CD4-positive, CD25-positive, alpha-beta regulatory T cell (primary cell): ENCODE results near the gene CCDC192. TPM values are rescaled to one million over a fixed set of nuclear protein-coding genes. Genes with fewer than 3 reads are reported as not detected.

Experiments
- ATAC-seq, 2 donors: fragments of 150-1000 bp; cut with Tn5 transposase; one replicate each; pipeline ENCODE4 v1.10.0; 2021; ENCODE audit warnings: low read depth in 2 of 2, moderate number of reproducible peaks in 2 of 2, moderate library complexity in 1 of 2
- DNase-seq, 3 donors: peaks; one replicate each; pipeline versions ENCODE4 v3.0.0 to v3.0.0-alpha.2; 2012 to 2022; ENCODE audit warnings: mixed read lengths in 1 of 3
- H3K27ac ChIP-seq: one replicate; pipeline ENCODE4 v1.7.0; 2013; ENCODE audit warnings: mild to moderate bottlenecking, low read length; ENCODE audit not compliant: insufficient read depth, poor library complexity, severe bottlenecking
- H3K27me3 ChIP-seq: one replicate; pipeline ENCODE4 v1.7.0; 2013; ENCODE audit warnings: low read length; ENCODE audit not compliant: control insufficient read depth, insufficient read depth
- H3K36me3 ChIP-seq: one replicate; pipeline ENCODE4 v1.7.0; 2013; ENCODE audit warnings: mild to moderate bottlenecking, low read length, moderate library complexity; ENCODE audit not compliant: control insufficient read depth, insufficient read depth
- H3K4me1 ChIP-seq: 2 replicates; pipeline ENCODE4 v1.7.0; 2013; ENCODE audit warnings: mild to moderate bottlenecking, low read length; ENCODE audit not compliant: insufficient read depth, control insufficient read depth, poor library complexity, severe bottlenecking
- H3K4me3 ChIP-seq: one replicate; pipeline ENCODE4 v1.7.0; 2013; ENCODE audit warnings: low read depth, mild to moderate bottlenecking, low read length, moderate library complexity
- H3K9me3 ChIP-seq, 2 experiments: 1 replicate in 1 of 2; 2 replicates in 1 of 2; pipeline ENCODE4 v1.7.0; 2013; ENCODE audit warnings: low read length in 2 of 2, mild to moderate bottlenecking in 1 of 2, moderate library complexity in 1 of 2; ENCODE audit not compliant: control insufficient read depth in 2 of 2
- H3K27ac Mint-ChIP-seq, 3 donors: one replicate each; pipeline ENCODE4 v1.8.0; 2020 to 2022; ENCODE audit warnings: mild to moderate bottlenecking in 3 of 3, mixed read lengths in 3 of 3, moderate library complexity in 2 of 3
- H3K27me3 Mint-ChIP-seq: one replicate; pipeline ENCODE4 v1.8.0; 2022; ENCODE audit warnings: mild to moderate bottlenecking, mixed read lengths
- H3K36me3 Mint-ChIP-seq: one replicate; pipeline ENCODE4 v1.8.0; 2020; ENCODE audit warnings: mixed read lengths
- H3K4me1 Mint-ChIP-seq, 4 donors: one replicate each; pipeline ENCODE4 v1.8.0; 2020 to 2022; ENCODE audit warnings: mixed read lengths in 4 of 4, mild to moderate bottlenecking in 1 of 4
- H3K4me3 Mint-ChIP-seq, 4 donors: one replicate each; pipeline ENCODE4 v1.8.0; 2020 to 2022; ENCODE audit warnings: mild to moderate bottlenecking in 4 of 4, mixed read lengths in 4 of 4, moderate library complexity in 3 of 4
- H3K9me3 Mint-ChIP-seq, 7 donors: one replicate each; pipeline ENCODE4 v1.8.0; 2020 to 2022; ENCODE audit warnings: mixed read lengths in 7 of 7, mild to moderate bottlenecking in 3 of 7, moderate library complexity in 2 of 7
- polyA plus RNA-seq, 4 donors: library from polyadenylated mRNA; unstranded; fragments of 300-500 nt; fragmentation: Illumina TruSeq; gene quantifications; one replicate each; pipeline ENCODE4 v1.2.3, GENCODE V29; 2021
- total RNA-seq: library from RNA; stranded (reverse); gene quantifications from one replicate; pipeline ENCODE4 v1.2.3, GENCODE V29; 2022

Gene CCDC192
- total and polyA plus RNA-seq, 5 donors from 2014 or later, result 0.37 TPM; not detected in 4

DNA sequence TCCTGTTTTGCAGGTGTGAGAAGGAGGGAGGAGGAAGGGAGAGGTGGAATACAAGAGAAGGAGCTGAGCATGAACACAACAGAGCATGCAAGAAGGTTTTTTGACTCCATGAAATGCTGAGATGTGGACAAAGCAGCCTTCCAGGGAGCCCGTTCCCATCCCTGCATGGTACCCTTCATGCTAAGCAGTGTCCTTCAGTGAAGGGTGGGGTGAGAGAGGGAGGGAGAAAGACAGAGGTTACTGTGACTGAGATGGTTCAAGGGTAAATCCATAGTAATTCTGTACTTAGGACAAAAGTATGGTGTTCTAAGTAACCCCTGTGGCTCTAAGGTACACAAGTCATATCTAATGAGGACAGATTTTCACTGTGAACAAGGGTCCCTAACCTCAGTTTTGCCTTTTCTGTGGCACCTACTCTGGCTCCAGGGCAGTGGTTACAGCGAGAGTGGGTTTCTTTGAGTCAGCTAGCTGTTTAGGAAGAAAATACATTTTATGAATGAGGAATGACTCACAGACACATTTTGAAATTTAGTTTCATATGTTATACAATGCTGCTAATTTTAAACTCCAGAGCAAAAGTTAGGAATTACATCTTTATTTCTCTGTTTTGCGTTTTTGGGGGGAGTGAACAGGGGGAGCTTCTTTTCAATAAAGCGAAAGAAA lies 195.5 kb downstream of the CCDC192 start:
- ATAC-seq, result no peak

DNA sequence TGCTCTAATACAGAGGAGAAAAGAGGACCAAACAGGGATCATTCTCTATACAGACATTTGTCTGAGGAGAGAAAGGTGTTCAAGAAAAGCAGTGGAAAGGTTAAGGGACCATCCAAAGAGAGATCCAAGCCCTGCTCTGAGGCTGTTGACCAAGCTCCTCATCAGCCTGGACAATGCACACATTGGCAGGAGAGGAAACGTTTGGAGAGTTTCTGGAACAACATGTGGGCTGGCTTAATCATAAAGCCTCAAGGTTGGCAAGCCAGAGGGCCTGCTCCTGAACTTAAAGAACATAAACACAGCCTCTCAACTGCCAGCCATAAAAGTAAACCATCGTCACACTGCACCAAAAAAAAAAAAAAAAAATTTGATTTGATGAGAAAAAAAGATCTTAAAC lies 196.0 kb downstream of the CCDC192 start:
- H3K9me3 Mint-ChIP-seq, result no peaks in the 10 kb centered on the region
- Histone ChIP-seq H3K4me1 (no peaks in the 10 kb centered on the region), H3K4me3 (no peak overlapping the region), H3K36me3 (no peaks in the 10 kb centered on the region), H3K9me3 (no peaks in the 10 kb centered on the region), H3K27me3 (no peaks in the 10 kb centered on the region), H3K27ac (no peak overlapping the region)
- DNase-seq (no peak), ATAC-seq (no peak)
- H3K4me1 Mint-ChIP-seq, result no peaks in the 10 kb centered on the region
- no peak overlapping the region for H3K27ac Mint-ChIP-seq
- H3K36me3 Mint-ChIP-seq, result no peaks in the 10 kb centered on the region
- no peak overlapping the region for H3K4me3 Mint-ChIP-seq
- H3K27me3 Mint-ChIP-seq, result no peaks in the 10 kb centered on the region

More for the DNA sequence above, 195.5 kb downstream of the CCDC192 start:
- no peak overlapping the region for H3K27ac ChIP-seq
- Mint-ChIP-seq H3K27me3 (no peaks in the 10 kb centered on the region), H3K4me3 (no peak overlapping the region), H3K9me3 (no peaks in the 10 kb centered on the region), H3K4me1 (no peaks in the 10 kb centered on the region), H3K36me3 (no peaks in the 10 kb centered on the region), H3K27ac (no peak overlapping the region)
- H3K9me3 ChIP-seq, result no peaks in the 10 kb centered on the region
- H3K36me3 ChIP-seq, result no peaks in the 10 kb centered on the region
- no peaks in the 10 kb centered on the region for H3K4me1 ChIP-seq
- no peak for DNase-seq
- no peaks in the 10 kb centered on the region for H3K27me3 ChIP-seq
- H3K4me3 ChIP-seq, result no peak overlapping the region

DNA sequence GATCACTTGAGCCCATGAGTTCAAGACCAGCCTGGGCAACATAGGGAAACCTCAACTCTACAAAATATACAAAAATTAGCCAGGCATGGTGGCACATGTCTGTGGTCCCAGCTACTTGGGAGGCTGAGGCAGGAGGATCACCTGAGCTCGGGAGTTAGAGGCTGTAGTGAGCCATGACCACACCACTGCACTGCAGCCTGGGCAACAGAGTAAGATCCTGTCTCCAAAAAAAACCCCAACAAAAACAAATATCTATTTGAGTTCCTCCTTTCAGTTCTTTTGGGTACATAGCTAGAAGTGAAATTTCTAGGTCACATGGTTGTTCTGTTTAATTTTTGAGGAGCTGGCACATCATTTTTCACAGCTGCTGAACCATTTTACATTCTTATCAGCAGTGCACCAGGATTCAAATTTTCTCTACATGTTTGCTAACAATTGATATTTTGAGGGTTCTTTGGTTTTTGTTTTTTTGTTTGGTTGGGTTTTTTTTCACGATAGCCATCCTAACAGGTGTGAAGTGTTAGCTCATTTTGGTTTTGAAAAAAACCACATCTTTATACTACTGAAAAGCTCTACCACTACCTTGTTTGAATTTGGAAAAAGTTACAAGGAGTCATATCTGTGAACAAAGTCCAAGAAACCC lies 203.5 kb downstream of the CCDC192 start:
- ATAC-seq (no peak), DNase-seq (no peak)
- H3K4me3 ChIP-seq, result no peak overlapping the region
- H3K36me3 ChIP-seq, result no peaks in the 10 kb centered on the region
- no peaks in the 10 kb centered on the region for H3K9me3 ChIP-seq
- Mint-ChIP-seq H3K27me3 (peaks cover 13% of the 10 kb centered on the region), H3K9me3 (peaks cover 0 to 2% (median 0%) of the 10 kb centered on the region in 7 donors), H3K36me3 (no peaks in the 10 kb centered on the region), H3K4me3 (no peak overlapping the region), H3K4me1 (no peaks in the 10 kb centered on the region), H3K27ac (no peak overlapping the region)
- H3K27me3 ChIP-seq, result peaks cover 4% of the 10 kb centered on the region
- no peak overlapping the region for H3K27ac ChIP-seq
- H3K4me1 ChIP-seq, result no peaks in the 10 kb centered on the region

DNA sequence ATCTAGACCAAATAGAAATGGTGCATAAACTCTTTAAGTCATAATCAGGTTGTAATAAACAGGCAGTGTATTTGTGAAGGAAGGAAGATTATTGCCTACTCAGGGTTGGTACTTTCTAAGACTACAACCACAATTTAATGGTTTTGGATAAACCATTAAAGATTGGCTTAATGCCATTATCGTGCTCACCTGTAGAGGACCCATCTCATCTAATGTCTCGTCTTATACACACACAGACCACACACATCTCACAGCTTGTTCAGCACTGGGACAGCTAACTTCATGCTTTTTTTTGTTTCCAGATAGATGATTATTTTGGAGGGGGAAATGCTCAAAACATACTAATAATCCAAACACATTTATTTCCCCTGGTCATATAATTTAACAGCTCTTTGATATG lies 204.7 kb downstream of the CCDC192 start:
- H3K27ac ChIP-seq, result no peak overlapping the region
- H3K4me1 ChIP-seq, result no peaks in the 10 kb centered on the region
- no peaks in the 10 kb centered on the region for H3K4me1 Mint-ChIP-seq
- ATAC-seq (no peak), DNase-seq (no peak)
- no peak overlapping the region for H3K4me3 ChIP-seq
- no peak overlapping the region for H3K27ac Mint-ChIP-seq
- no peaks in the 10 kb centered on the region for H3K36me3 ChIP-seq
- peaks cover 4% of the 10 kb centered on the region for H3K27me3 ChIP-seq
- H3K4me3 Mint-ChIP-seq, result no peak overlapping the region
- peaks cover 3% of the 10 kb centered on the region for H3K36me3 Mint-ChIP-seq
- H3K9me3 ChIP-seq, result no peaks in the 10 kb centered on the region
- H3K9me3 Mint-ChIP-seq, result peaks cover 0 to 2% (median 0%) of the 10 kb centered on the region in 7 donors
- peaks cover 13% of the 10 kb centered on the region for H3K27me3 Mint-ChIP-seq

DNA sequence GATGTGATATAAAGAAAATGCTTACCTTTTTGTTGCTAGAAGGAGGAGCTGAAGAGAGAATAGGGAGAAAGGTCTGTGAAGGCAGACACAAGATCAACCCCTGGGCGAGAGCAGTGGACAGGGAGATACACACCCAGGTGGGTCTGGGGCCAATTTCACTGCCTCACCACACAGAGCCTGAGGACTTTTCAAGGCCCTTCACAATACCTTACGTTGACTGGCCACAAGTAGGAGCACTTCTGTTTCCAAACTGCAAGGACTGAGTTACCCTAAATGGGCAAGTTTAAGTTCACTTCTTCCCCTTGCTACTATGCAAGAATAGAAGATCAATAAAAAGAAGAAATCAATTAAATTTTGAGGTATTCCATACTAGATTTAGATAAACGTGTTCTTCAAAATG lies 205.9 kb downstream of the CCDC192 start:
- no peak overlapping the region for H3K4me3 Mint-ChIP-seq
- DNase-seq (peak in 1 of 3 donors; percentile 41), ATAC-seq (no peak)
- H3K9me3 Mint-ChIP-seq, result peaks cover 0 to 2% (median 0%) of the 10 kb centered on the region in 7 donors
- H3K4me3 ChIP-seq, result no peak overlapping the region
- peaks cover 13% of the 10 kb centered on the region for H3K27me3 Mint-ChIP-seq
- H3K27ac Mint-ChIP-seq, result no peak overlapping the region
- no peak overlapping the region for H3K27ac ChIP-seq
- H3K4me1 ChIP-seq, result no peaks in the 10 kb centered on the region
- H3K9me3 ChIP-seq, result no peaks in the 10 kb centered on the region
- H3K36me3 ChIP-seq, result no peaks in the 10 kb centered on the region
- H3K36me3 Mint-ChIP-seq, result peaks cover 3% of the 10 kb centered on the region
- H3K4me1 Mint-ChIP-seq, result no peaks in the 10 kb centered on the region
- peaks cover 4% of the 10 kb centered on the region for H3K27me3 ChIP-seq

DNA sequence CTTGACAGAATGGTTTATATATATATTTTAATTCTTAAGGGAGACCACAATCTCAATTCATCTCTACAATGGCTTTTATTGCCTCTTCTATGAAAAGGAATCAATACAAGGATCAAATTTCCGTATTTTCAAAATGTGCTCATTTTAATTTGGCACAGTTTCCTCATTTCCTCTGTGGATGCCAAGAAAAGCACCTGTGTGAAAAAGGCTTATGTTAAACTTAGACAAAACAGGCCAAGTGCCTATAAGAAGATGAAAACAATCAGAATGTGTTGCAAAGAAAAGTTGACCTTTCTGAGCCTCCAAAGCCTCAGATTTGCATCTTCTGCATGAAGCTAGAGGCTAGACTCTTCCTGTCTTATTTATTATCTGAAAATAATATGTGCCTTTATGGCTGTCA lies 206.6 kb downstream of the CCDC192 start:
- Mint-ChIP-seq H3K4me1 (no peaks in the 10 kb centered on the region), H3K27ac (no peak overlapping the region), H3K36me3 (peaks cover 3% of the 10 kb centered on the region), H3K9me3 (peaks cover 0 to 2% (median 0%) of the 10 kb centered on the region in 7 donors), H3K4me3 (no peak overlapping the region), H3K27me3 (peaks cover 13% of the 10 kb centered on the region)
- Histone ChIP-seq H3K36me3 (no peaks in the 10 kb centered on the region), H3K9me3 (no peaks in the 10 kb centered on the region), H3K27ac (no peak overlapping the region), H3K27me3 (peaks cover 4% of the 10 kb centered on the region), H3K4me3 (no peak overlapping the region), H3K4me1 (no peaks in the 10 kb centered on the region)
- no peak for ATAC-seq
- no peak for DNase-seq

DNA sequence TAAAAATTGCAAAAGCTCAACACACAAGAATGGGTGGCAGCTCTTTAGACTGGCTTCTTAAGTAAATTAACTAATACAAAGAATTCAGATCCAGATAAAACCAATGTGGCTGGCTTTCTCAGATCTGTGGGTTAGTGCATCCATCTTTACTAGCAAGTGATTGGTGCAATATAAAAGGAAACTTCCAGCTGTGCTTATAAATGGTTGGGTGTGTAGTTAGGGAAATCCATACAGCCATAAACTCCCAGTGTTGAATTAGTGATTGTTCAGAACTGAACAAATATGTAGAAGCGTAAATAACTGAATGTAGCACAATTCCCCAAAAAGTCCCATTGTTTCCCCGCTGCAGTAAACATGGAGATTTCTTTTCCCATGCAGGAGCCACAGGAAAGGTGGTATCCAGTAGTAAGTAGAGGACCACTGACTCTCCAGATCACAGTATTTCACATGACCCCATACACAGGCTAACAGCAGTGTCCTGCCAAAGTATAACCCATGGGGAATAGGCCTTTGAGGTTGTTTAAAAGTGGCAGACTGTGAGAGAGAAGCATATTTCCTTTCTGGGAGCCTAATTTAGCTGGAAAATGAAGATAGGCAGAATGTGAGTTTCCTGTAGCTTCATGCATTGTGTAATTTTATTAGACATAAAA lies 207.2 kb downstream of the CCDC192 start:
- no peaks in the 10 kb centered on the region for H3K4me1 Mint-ChIP-seq
- H3K4me3 ChIP-seq, result no peak overlapping the region
- peaks cover 4% of the 10 kb centered on the region for H3K27me3 ChIP-seq
- peaks cover 0 to 2% (median 0%) of the 10 kb centered on the region in 7 donors for H3K9me3 Mint-ChIP-seq
- H3K36me3 ChIP-seq, result no peaks in the 10 kb centered on the region
- no peak overlapping the region for H3K27ac Mint-ChIP-seq
- DNase-seq (no peak), ATAC-seq (no peak)
- H3K4me3 Mint-ChIP-seq, result no peak overlapping the region
- peaks cover 12% of the 10 kb centered on the region for H3K27me3 Mint-ChIP-seq
- no peak overlapping the region for H3K27ac ChIP-seq
- H3K4me1 ChIP-seq, result no peaks in the 10 kb centered on the region
- H3K36me3 Mint-ChIP-seq, result peaks cover 3% of the 10 kb centered on the region
- no peaks in the 10 kb centered on the region for H3K9me3 ChIP-seq
